ENCODE results near the gene UACA. TPM values are rescaled to one million over a fixed set of nuclear protein-coding genes. Genes with fewer than 3 reads are reported as not detected.

UACA gene
- total and polyA plus RNA-seq, 2 experiments from 2014 or later, result 21.5 to 35.8 TPM

DNA sequence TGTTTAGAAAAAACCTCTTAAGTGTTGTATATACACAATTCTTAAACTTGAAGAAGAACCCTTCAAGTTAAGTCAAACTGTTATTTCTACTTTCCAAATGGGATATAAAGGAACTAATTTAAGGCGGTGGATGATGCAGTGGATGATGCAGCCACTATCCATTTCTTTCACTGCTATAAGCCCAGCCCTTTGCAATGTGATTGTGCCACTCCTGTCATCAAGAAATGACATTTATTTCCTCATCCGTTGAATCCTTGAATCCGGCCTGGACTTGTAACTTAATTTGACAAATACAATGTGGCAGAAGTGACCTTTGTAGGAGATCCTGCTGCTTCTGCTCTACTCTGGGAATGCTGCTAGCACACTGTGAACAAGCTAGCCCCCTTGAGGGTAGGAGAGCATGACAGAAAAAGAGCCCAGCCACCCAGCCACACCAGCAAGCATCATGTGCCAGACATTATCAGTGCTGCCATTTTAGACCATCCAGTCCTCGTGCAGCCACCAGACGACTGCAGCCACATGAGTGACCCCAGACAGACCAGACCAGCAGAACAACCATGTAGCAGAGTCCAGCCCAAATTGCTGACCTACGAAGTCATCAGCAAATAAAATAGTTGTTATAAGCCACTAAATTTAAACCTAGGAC lies 47.4 kb downstream of the UACA start:
- Mint-ChIP-seq H3K9me3 (no peaks in the 10 kb centered on the region), H3K27ac (no peak overlapping the region), H3K4me3 (no peak overlapping the region), H3K27me3 (ENCODE audit: insufficient read depth, low read depth, poor library complexity) (peaks cover 1% of the 10 kb centered on the region), H3K4me1 (peaks cover 7% of the 10 kb centered on the region; the same call in 2 of the 3 replicates), H3K36me3 (ENCODE audit: low read depth) (no peaks in the 10 kb centered on the region)
- H3F3A ChIP-seq (replicated peaks; ENCODE audit: low read depth), result no peaks in the 10 kb centered on the region
- H3K9me2 ChIP-seq (ENCODE audit: insufficient read depth), result no peaks in the 10 kb centered on the region
- TF ChIP-seq NANOG (IDR thresholded peaks at IDR 0.05; ENCODE audit: borderline replicate concordance) (no peak), CREB1 (CRISPR knock-in tag; IDR thresholded peaks at IDR 0.05; ENCODE audit: low read depth) (no peak), ZNF331 (CRISPR knock-in tag; IDR thresholded peaks at IDR 0.05; ENCODE audit: low read depth) (no peak)
- TF ChIP-seq, protein P1, sequence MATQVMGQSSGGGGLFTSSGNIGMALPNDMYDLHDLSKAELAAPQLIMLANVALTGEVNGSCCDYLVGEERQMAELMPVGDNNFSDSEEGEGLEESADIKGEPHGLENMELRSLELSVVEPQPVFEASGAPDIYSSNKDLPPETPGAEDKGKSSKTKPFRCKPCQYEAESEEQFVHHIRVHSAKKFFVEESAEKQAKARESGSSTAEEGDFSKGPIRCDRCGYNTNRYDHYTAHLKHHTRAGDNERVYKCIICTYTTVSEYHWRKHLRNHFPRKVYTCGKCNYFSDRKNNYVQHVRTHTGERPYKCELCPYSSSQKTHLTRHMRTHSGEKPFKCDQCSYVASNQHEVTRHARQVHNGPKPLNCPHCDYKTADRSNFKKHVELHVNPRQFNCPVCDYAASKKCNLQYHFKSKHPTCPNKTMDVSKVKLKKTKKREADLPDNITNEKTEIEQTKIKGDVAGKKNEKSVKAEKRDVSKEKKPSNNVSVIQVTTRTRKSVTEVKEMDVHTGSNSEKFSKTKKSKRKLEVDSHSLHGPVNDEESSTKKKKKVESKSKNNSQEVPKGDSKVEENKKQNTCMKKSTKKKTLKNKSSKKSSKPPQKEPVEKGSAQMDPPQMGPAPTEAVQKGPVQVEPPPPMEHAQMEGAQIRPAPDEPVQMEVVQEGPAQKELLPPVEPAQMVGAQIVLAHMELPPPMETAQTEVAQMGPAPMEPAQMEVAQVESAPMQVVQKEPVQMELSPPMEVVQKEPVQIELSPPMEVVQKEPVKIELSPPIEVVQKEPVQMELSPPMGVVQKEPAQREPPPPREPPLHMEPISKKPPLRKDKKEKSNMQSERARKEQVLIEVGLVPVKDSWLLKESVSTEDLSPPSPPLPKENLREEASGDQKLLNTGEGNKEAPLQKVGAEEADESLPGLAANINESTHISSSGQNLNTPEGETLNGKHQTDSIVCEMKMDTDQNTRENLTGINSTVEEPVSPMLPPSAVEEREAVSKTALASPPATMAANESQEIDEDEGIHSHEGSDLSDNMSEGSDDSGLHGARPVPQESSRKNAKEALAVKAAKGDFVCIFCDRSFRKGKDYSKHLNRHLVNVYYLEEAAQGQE (IDR thresholded peaks at IDR 0.05; ENCODE audit: unreplicated experiment), result no peak
- H4K20me1 ChIP-seq (replicated peaks; ENCODE audit: insufficient read depth), result no peaks in the 10 kb centered on the region
- no peak overlapping the region for H3K4me2 ChIP-seq
- peaks cover 2% of the 10 kb centered on the region; the same call in 1 of the 2 replicates for H3K4me1 ChIP-seq (ENCODE audit: insufficient read depth)
- no peaks in the 10 kb centered on the region for H3K27me3 ChIP-seq (ENCODE audit: insufficient read depth)
- peaks cover 5% of the 10 kb centered on the region; the same call in 1 of the 2 replicates for H3K79me2 ChIP-seq (replicated peaks; ENCODE audit: insufficient read depth)
- no peak overlapping the region for H3K4me3 ChIP-seq
- ATAC-seq (peak; percentile 36; the same call in 2 of the 3 replicates), DNase-seq (ENCODE audit: low spot score) (no peak)
- no peak overlapping the region for H3K27ac ChIP-seq (ENCODE audit: low read depth)
- H2AFZ ChIP-seq, result no peak overlapping the region
- H3K36me3 ChIP-seq (ENCODE audit: insufficient read depth), result no peaks in the 10 kb centered on the region

DNA sequence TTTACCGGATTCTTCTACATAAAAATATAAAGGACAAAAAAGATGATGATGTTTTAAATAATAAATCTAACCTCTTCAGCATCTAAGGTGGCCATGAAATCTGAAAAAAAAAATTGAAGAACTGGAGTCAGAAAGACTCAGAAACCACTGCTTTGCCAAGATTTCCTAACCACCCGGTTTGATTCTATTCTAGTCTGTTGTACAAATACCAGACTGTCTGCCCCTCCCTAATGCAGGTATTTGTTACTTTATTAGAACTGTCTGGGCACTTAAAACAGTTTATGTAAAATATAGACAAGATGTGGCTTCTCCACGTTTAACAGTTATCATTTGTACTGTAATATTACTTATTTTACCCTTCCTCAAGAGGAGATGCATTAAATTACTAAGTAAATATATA lies 48.8 kb downstream of the UACA start:
- H3K27me3 ChIP-seq (ENCODE audit: insufficient read depth), result no peaks in the 10 kb centered on the region
- Mint-ChIP-seq H3K9me3 (no peaks in the 10 kb centered on the region), H3K27ac (no peak overlapping the region), H3K4me3 (no peak overlapping the region), H3K27me3 (ENCODE audit: insufficient read depth, low read depth, poor library complexity) (peaks cover 1% of the 10 kb centered on the region), H3K36me3 (ENCODE audit: low read depth) (no peaks in the 10 kb centered on the region), H3K4me1 (peaks cover 13% of the 10 kb centered on the region; the same call in 2 of the 3 replicates)
- no peak overlapping the region for H2AFZ ChIP-seq
- H3F3A ChIP-seq (replicated peaks; ENCODE audit: low read depth), result no peaks in the 10 kb centered on the region
- peaks cover 9% of the 10 kb centered on the region for H3K4me1 ChIP-seq (ENCODE audit: insufficient read depth)
- no peak for TF ChIP-seq ZNF114 (CRISPR knock-in tag; IDR thresholded peaks at IDR 0.05)
- no peak for TF ChIP-seq JUNB (IDR thresholded peaks at IDR 0.05; ENCODE audit: unreplicated experiment)
- H4K20me1 ChIP-seq (replicated peaks; ENCODE audit: insufficient read depth), result no peaks in the 10 kb centered on the region
- ATAC-seq, result no peak
- H3K9me2 ChIP-seq (ENCODE audit: insufficient read depth), result no peaks in the 10 kb centered on the region
- no peak overlapping the region for H3K27ac ChIP-seq (ENCODE audit: low read depth)
- H3K4me2 ChIP-seq, result no peak overlapping the region
- no peak for DNase-seq (ENCODE audit: low spot score)
- H3K4me3 ChIP-seq, result no peak overlapping the region
- H3K79me2 ChIP-seq (replicated peaks; ENCODE audit: insufficient read depth), result peaks cover 5% of the 10 kb centered on the region; the same call in 1 of the 2 replicates
- H3K36me3 ChIP-seq (ENCODE audit: insufficient read depth), result no peaks in the 10 kb centered on the region

- H4K20me1 ChIP-seq (replicated peaks; ENCODE audit: insufficient read depth), result no peaks in the 10 kb centered on the region
- H3K4me2 ChIP-seq, result no peak overlapping the region
- peaks cover 5% of the 10 kb centered on the region; the same call in 1 of the 2 replicates for H3K79me2 ChIP-seq (replicated peaks; ENCODE audit: insufficient read depth)
- Mint-ChIP-seq H3K4me3 (no peak overlapping the region), H3K36me3 (ENCODE audit: low read depth) (no peaks in the 10 kb centered on the region), H3K27me3 (ENCODE audit: insufficient read depth, low read depth, poor library complexity) (peaks cover 1% of the 10 kb centered on the region), H3K4me1 (peaks cover 16% of the 10 kb centered on the region; the same call in 2 of the 3 replicates), H3K9me3 (no peaks in the 10 kb centered on the region), H3K27ac (no peak overlapping the region; the same call in 1 of the 2 replicates)
- H2AFZ ChIP-seq, result no peak overlapping the region
- no peaks in the 10 kb centered on the region for H3F3A ChIP-seq (replicated peaks; ENCODE audit: low read depth)
- no peak overlapping the region for H3K27ac ChIP-seq (ENCODE audit: low read depth)
- no peaks in the 10 kb centered on the region for H3K36me3 ChIP-seq (ENCODE audit: insufficient read depth)
- ATAC-seq, result no peak
- H3K4me3 ChIP-seq, result no peak overlapping the region
- H3K27me3 ChIP-seq (ENCODE audit: insufficient read depth), result no peaks in the 10 kb centered on the region
- no peaks in the 10 kb centered on the region for H3K9me2 ChIP-seq (ENCODE audit: insufficient read depth)
- peaks cover 11% of the 10 kb centered on the region for H3K4me1 ChIP-seq (ENCODE audit: insufficient read depth)
- no peak for DNase-seq (ENCODE audit: low spot score)
- TF ChIP-seq EZH2 (IDR thresholded peaks at IDR 0.05; ENCODE audit: low read depth, unreplicated experiment) (no peak), STAT1 (IDR thresholded peaks at IDR 0.05; ENCODE audit: unreplicated experiment) (no peak), ZNF331 (CRISPR knock-in tag; IDR thresholded peaks at IDR 0.05; ENCODE audit: low read depth) (no peak), NANOG (IDR thresholded peaks at IDR 0.05; ENCODE audit: borderline replicate concordance) (no peak)
- TF ChIP-seq, protein P2, sequence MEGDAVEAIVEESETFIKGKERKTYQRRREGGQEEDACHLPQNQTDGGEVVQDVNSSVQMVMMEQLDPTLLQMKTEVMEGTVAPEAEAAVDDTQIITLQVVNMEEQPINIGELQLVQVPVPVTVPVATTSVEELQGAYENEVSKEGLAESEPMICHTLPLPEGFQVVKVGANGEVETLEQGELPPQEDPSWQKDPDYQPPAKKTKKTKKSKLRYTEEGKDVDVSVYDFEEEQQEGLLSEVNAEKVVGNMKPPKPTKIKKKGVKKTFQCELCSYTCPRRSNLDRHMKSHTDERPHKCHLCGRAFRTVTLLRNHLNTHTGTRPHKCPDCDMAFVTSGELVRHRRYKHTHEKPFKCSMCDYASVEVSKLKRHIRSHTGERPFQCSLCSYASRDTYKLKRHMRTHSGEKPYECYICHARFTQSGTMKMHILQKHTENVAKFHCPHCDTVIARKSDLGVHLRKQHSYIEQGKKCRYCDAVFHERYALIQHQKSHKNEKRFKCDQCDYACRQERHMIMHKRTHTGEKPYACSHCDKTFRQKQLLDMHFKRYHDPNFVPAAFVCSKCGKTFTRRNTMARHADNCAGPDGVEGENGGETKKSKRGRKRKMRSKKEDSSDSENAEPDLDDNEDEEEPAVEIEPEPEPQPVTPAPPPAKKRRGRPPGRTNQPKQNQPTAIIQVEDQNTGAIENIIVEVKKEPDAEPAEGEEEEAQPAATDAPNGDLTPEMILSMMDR (conservative IDR thresholded peaks at IDR 0.05; ENCODE audit: low read depth in 2 of 2), result no peak
- TF ChIP-seq, protein P1 (IDR thresholded peaks at IDR 0.05; ENCODE audit: unreplicated experiment), result no peak
These were observed 49.3 kb downstream of the UACA start for GRCh38 chr15:70714015-70714414.

Data from GM23338 (cell line).